Fibroblast of lung (primary cell): ENCODE results near the gene NOSTRIN.

Experiments used
- EZH2 ChIP-seq: IDR thresholded peaks from 2 replicates; pipeline ENCODE4 v1.5.1; 2012; ENCODE audit warnings: low read length, control low read depth, mild to moderate bottlenecking; ENCODE audit errors: missing control alignments
- TF ChIP-seq, protein P1 (sequence below), 2 donors: IDR thresholded peaks in 1 of 2; conservative IDR thresholded peaks in 1 of 2; 1 replicate in 1 of 2; 2 replicates in 1 of 2; pipeline ENCODE4 v1.5.1; 2011 to 2012; ENCODE audit warnings: low read length in 2 of 2, control low read depth in 1 of 2, inconsistent platforms in 1 of 2, low read depth in 1 of 2, mild to moderate bottlenecking in 1 of 2

DNA sequence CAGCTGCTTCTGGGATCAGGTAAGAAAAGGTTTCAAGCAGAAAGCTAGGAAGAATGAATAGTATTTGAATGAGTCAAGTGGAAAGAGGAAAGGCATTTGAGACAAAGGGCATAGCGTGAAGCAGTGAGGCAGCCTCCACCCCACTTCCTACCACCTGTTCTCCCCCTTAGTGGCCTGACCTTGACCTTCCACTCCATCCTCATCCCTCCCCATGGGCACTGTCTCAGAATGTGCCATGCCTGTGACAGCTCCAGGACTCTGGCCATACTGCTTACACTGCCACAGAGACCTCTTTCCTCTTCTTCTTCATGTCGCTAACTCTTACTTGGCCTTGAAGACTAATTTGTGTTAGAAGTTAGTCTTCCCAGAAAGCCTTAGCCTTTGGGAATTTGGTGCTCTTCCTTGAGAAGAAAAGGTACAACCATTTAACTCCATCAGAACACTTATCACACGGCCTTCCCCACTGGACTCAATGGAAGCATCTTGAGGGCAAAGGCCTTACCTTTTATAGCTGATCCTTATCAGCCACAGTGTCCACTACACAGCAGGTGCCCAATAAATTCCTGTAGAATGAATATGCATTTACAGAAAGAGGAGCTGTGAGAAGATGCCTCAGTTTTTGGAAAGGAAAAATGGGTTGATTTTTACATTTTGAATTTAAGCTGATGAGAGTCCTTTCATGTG, 15.2 kb upstream of the NOSTRIN start:
- TF ChIP-seq, protein P1, sequence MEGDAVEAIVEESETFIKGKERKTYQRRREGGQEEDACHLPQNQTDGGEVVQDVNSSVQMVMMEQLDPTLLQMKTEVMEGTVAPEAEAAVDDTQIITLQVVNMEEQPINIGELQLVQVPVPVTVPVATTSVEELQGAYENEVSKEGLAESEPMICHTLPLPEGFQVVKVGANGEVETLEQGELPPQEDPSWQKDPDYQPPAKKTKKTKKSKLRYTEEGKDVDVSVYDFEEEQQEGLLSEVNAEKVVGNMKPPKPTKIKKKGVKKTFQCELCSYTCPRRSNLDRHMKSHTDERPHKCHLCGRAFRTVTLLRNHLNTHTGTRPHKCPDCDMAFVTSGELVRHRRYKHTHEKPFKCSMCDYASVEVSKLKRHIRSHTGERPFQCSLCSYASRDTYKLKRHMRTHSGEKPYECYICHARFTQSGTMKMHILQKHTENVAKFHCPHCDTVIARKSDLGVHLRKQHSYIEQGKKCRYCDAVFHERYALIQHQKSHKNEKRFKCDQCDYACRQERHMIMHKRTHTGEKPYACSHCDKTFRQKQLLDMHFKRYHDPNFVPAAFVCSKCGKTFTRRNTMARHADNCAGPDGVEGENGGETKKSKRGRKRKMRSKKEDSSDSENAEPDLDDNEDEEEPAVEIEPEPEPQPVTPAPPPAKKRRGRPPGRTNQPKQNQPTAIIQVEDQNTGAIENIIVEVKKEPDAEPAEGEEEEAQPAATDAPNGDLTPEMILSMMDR (conservative IDR thresholded peaks at IDR 0.05 in 1 of 2, IDR thresholded peaks at IDR 0.05 in 1 of 2; ENCODE audit: low read depth in 1 of 2, low read length in 2 of 2) = no peak
- no peak for TF ChIP-seq EZH2
